IPS DF 6.9 (cell line): Measurements from ENCODE around the gene PRSS38.
"Not testable (repeated sequence)": the region's sequence is repeated elsewhere in the genome, so short reads cannot be mapped to it uniquely, and the experiment has no call there.

Source experiments
- DNase-seq: peaks from one replicate; pipeline ENCODE4 v3.0.0-alpha.2; 2013; ENCODE audit warnings: low read depth, low spot score
- H3K27ac ChIP-seq: one replicate; pipeline ENCODE4 v1.5.1; 2013; ENCODE audit warnings: low read length, control low read depth
- H3K27me3 ChIP-seq: 2 replicates; pipeline ENCODE4 v1.6.1; 2013; ENCODE audit warnings: mild to moderate bottlenecking, low read length; ENCODE audit not compliant: control insufficient read depth, insufficient read depth
- H3K36me3 ChIP-seq: 2 replicates; pipeline ENCODE4 v1.6.1; 2013; ENCODE audit warnings: low read length; ENCODE audit not compliant: control insufficient read depth, insufficient read depth
- H3K4me1 ChIP-seq: 2 replicates; pipeline ENCODE4 v1.6.1; 2013; ENCODE audit warnings: low read length; ENCODE audit not compliant: control insufficient read depth, insufficient read depth
- H3K4me3 ChIP-seq: 2 replicates; pipeline ENCODE4 v1.5.1; 2013; ENCODE audit warnings: mild to moderate bottlenecking, low read length
- H3K9me3 ChIP-seq: 2 replicates; pipeline ENCODE4 v1.6.1; 2013; ENCODE audit warnings: low read length, inconsistent platforms; ENCODE audit not compliant: control insufficient read depth, insufficient read depth
- WGBS: extraction: QIAGEN DNeasy Blood & Tissue Kit; methylation state at CpG from one replicate; pipeline ENCODE4 v1.1.7; 2013; ENCODE audit warnings: mixed read lengths, missing lambda C conversion rate; ENCODE audit not compliant: insufficient read length, insufficient coverage; 5-methylcytosine and 5-hydroxymethylcytosine counted together

PRSS38 gene

DNA sequence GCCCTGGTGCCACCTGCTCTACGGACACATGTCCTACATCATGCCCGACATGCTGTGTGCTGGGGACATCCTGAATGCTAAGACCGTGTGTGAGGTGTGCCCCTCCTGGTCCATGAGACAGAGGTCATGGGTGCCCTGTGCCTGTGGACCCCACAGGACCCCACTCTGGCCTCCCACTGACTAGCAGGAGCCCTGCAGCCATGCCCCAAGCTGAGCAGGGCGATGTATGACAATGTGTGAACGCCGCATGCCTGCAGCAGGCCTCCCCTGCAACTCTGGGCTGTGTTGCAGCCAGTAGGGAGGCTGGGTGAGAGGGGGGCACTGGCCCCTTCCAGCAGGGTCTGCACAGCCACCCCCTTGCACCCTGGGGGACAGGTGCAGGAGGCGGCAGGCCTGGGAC, 30.0 kb downstream of the PRSS38 start:
- Histone ChIP-seq H3K4me3 (no peak overlapping the region), H3K27ac (no peak overlapping the region), H3K9me3 (no peaks in the 10 kb centered on the region), H3K27me3 (no peaks in the 10 kb centered on the region), H3K4me1 (no peaks in the 10 kb centered on the region), H3K36me3 (no peaks in the 10 kb centered on the region)
- DNase-seq: no peak
- no CpG with 5 or more reads among the region's 7 CpGs for WGBS

DNA sequence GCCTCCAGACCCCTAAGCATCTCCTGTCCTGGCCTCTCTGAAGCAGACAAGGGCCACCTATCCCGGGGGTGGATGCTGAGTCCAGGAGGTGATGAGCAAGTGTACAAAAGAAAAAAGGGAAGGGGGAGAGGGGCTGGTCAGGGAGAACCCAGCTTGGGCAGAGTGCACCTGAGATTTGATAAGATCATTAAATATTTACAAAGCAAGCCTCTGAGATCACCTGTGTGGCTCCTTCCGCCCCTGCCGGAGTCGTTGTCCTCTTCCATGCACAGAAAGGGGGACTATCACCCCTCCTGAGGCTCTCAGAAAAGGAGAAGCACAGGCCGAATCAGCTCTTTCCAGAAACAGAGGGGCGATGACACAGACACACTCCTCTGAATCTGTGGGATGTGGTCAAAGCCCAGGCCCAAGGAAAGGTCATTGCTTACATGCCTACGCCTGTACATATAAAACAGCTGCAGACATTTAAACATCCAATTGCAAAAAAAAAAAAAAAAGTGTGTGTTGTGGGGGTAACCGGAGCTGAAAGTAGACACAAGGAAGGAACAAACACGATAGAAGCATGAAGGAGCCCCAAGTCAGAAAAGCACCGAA, 30.9 kb downstream of the PRSS38 start:
- no peak overlapping the region for H3K4me3 ChIP-seq
- H3K9me3 ChIP-seq: no peaks in the 10 kb centered on the region
- no CpG with 5 or more reads among the region's 10 CpGs for WGBS
- no peaks in the 10 kb centered on the region for H3K4me1 ChIP-seq
- no peak for DNase-seq
- H3K27me3 ChIP-seq: no peaks in the 10 kb centered on the region
- no peak overlapping the region for H3K27ac ChIP-seq
- H3K36me3 ChIP-seq: no peaks in the 10 kb centered on the region

DNA sequence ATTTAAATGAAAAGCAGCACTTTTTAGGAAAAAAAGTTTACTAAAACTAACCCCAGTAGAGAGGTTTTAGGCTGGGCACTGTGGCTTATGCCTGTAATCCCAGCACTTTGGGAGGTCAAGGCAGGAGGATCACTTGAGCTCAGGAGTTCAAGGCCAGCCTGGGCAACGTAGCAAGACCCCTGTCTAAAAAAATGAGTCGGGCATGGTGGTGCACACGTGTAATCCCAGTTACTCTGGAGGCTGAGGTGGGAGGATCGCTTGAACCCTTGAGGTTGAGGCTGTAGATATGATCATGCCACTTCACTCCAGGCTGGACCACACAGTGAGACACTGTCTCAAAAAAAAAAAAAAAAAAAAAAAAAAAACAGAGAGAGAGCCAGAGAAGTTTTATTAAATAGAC, 31.6 kb downstream of the PRSS38 start:
- H3K4me3 ChIP-seq: not testable (repeated sequence)

DNA sequence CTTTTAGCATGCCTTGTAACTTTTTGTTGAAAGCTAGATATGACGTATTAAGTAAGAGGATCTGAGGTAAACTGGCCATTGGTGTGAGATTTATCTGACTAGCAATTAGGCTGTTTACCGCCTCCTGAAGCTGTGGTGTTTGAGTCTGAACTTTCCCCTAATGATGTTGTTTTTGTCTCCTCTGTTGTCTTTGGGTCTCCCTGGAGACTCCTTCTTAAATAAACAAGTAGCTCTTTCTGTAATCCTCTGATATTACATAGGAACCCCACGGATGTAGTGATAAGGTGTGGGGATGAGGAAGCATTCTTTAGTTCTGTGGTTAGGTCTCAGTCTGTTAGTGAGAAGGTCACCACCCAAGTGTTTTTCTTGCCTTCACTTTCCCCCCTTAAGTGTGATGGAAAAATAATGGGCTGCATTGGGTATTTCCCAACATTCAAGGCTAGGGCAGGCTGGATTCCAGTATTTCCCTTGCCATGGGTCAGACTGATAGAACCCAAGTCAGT, 33.0 kb downstream of the PRSS38 start:
- H3K4me1 ChIP-seq: no peaks in the 10 kb centered on the region; the same call in 1 of the 2 replicates
- H3K27ac ChIP-seq: no peak overlapping the region
- H3K9me3 ChIP-seq: no peaks in the 10 kb centered on the region
- no peaks in the 10 kb centered on the region for H3K27me3 ChIP-seq
- no peaks in the 10 kb centered on the region for H3K36me3 ChIP-seq
- DNase-seq: no peak
- H3K4me3 ChIP-seq: no peak overlapping the region
- WGBS: no CpG with 5 or more reads among the region's 3 CpGs

More for the DNA sequence above, 31.6 kb downstream of the PRSS38 start:
- H3K9me3 ChIP-seq, H3K4me1 ChIP-seq, H3K27ac ChIP-seq, H3K27me3 ChIP-seq, DNase-seq, H3K36me3 ChIP-seq: not testable (repeated sequence)
- WGBS: no CpG with 5 or more reads among the region's 4 CpGs

DNA sequence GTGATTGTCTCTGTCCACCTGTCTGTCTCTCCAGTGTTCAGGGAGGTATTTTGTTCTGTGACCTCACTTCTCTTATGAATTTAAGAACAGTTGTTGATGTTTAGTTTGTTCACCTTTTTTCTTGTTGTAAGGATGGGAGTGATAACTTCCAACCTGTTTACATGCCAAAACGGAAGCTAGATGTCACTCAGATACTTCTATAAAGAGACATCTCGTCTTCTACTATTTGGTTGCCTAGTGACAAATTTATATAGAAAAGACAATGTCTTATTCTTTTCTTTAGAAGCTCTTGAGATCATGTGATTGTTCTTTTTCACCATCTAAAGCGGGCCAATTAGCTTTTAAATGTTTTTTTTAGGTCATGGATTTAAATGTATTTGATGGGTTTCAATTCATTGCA, 33.8 kb downstream of the PRSS38 start:
- Histone ChIP-seq H3K4me3 (no peak overlapping the region), H3K36me3 (no peaks in the 10 kb centered on the region), H3K27me3 (no peaks in the 10 kb centered on the region), H3K27ac (no peak overlapping the region), H3K9me3 (no peaks in the 10 kb centered on the region), H3K4me1 (no peaks in the 10 kb centered on the region; the same call in 1 of the 2 replicates)
- no CpG with 5 or more reads among the region's 3 CpGs for WGBS
- DNase-seq: no peak

DNA sequence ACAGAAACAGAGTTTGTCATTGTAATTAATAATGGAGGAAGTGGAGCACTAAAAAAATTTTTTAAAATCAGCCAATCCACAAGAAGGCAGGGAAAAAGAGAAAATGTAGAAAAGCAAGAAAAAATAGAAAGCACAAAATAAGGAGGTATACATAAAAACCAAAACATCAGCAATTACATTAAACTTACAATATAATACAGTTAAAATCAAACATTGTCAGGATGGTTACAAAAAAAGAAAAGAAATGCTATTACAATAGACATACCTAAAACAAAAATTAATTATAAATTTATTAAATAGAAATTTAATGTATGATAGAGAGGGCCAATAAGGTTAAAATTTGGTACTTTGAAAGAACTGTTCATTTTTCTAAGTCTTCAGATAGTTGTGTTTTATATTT, 38.7 kb downstream of the PRSS38 start:
- no peaks in the 10 kb centered on the region for H3K36me3 ChIP-seq
- H3K27ac ChIP-seq: no peak overlapping the region
- no peaks in the 10 kb centered on the region for H3K27me3 ChIP-seq
- H3K4me1 ChIP-seq: no peaks in the 10 kb centered on the region; the same call in 1 of the 2 replicates
- H3K4me3 ChIP-seq: no peak overlapping the region
- DNase-seq: no peak
- H3K9me3 ChIP-seq: no peaks in the 10 kb centered on the region

- H3K9me3 ChIP-seq: no peaks in the 10 kb centered on the region
- H3K4me3 ChIP-seq: no peak overlapping the region
- no peaks in the 10 kb centered on the region; the same call in 1 of the 2 replicates for H3K4me1 ChIP-seq
- no CpG with 5 or more reads among the region's 4 CpGs for whole genome bisulfite sequencing
- DNase-seq: no peak
- no peaks in the 10 kb centered on the region for H3K36me3 ChIP-seq
- H3K27ac ChIP-seq: no peak overlapping the region
- H3K27me3 ChIP-seq: no peaks in the 10 kb centered on the region
These were observed 40.2 kb downstream of the PRSS38 start for GRCh38 chr1:227855687-227856086.

- Histone ChIP-seq H3K36me3 (no peaks in the 10 kb centered on the region), H3K4me1 (no peaks in the 10 kb centered on the region; the same call in 1 of the 2 replicates), H3K27ac (no peak overlapping the region), H3K4me3 (no peak overlapping the region), H3K27me3 (no peaks in the 10 kb centered on the region), H3K9me3 (no peaks in the 10 kb centered on the region)
- DNase-seq: no peak
- WGBS: no CpG with 5 or more reads among the region's 7 CpGs
These were observed 40.8 kb downstream of the PRSS38 start for GRCh38 chr1:227856147-227856858.

DNA sequence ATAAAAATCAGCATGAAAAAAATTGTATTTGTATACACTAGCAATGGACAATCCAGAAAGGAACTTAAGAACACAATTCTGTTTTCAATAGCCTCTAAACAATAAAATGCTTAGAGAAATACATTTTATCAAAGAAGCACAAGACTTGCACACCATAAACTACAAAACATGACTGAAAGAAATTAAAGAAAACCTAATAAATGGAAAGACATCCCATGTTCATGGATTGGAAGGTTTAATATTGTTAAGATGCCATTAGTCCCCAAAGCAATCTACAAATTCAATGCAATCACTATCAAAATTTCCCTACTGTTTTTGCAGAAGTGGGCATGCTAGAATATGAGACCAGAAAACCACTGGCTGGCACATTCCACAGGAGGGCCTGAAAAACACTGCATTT, 49.4 kb downstream of the PRSS38 start:
- no peak for DNase-seq
- Histone ChIP-seq H3K4me3 (no peak overlapping the region), H3K9me3 (no peaks in the 10 kb centered on the region), H3K36me3 (no peaks in the 10 kb centered on the region), H3K27ac (no peak overlapping the region), H3K4me1 (no peaks in the 10 kb centered on the region; the same call in 1 of the 2 replicates), H3K27me3 (no peaks in the 10 kb centered on the region)

DNA sequence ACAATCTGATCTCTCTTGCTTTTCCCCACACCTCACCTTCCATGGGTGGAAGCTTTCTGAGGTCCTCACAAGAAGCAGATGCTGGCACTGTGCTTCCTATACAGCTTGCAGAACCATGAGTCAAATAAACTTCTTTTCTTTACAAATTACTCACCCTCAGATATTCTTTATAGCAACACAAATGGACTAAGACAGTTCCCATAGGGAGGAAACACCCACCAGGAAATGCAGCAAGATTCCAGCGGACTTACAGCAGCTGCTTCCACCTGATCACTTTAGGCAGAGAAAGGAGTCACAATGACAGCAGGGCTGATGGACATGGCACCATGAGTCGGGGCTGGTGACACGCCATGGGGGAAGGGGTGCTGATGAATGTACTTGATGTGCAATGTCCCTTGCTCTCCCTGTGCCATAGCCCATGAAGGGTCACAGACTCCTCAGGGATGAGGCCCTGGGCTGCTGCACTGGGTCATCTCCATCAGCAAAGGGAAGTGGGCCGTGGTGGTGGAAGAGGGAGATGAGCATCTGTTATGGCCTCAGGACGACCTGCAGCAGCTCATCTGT, 53.9 kb downstream of the PRSS38 start:
- Histone ChIP-seq H3K4me3 (no peak overlapping the region), H3K27me3 (no peaks in the 10 kb centered on the region), H3K9me3 (no peaks in the 10 kb centered on the region), H3K4me1 (no peaks in the 10 kb centered on the region; the same call in 1 of the 2 replicates), H3K36me3 (no peaks in the 10 kb centered on the region), H3K27ac (no peak overlapping the region)
- DNase-seq: no peak
- no CpG with 5 or more reads among the region's 5 CpGs for WGBS
